ENCODE measurements around the gene ZCCHC12.
"Not testable (repeated sequence)": the region's sequence is repeated elsewhere in the genome, so short reads cannot be mapped to it uniquely, and the experiment has no call there.

Gene ZCCHC12

GRCh38 chrX:118823263-118824172 lies at the start of gene ZCCHC12:
Gene ZCCHC12, plus strand, starts transcription at chrX:118823824. Its CDS starts 1,421 bp downstream, at chrX:118825245.
- DNase-seq: peak in 3 of 4 experiments; percentile 6 to 40 (median 7)

- DNase-seq: no peak
Observed at GRCh38 chrX:118779581-118779980, 44.0 kb upstream of the ZCCHC12 start.

GRCh38 chrX:118780509-118780908 lies 43.1 kb upstream of the ZCCHC12 start:
- DNase-seq: no peak

GRCh38 chrX:118780911-118781310 lies 42.7 kb upstream of the ZCCHC12 start:
- DNase-seq: no peak

- DNase-seq: no peak
Observed at GRCh38 chrX:118795528-118796280, 27.9 kb upstream of the ZCCHC12 start.

- DNase-seq: no peak
Observed at GRCh38 chrX:118802857-118803256, 20.8 kb upstream of the ZCCHC12 start.

GRCh38 chrX:118807151-118808017 lies 16.2 kb upstream of the ZCCHC12 start:
- DNase-seq: peak in 1 of 4 experiments; percentile 25

- DNase-seq: not testable (repeated sequence)
Observed at GRCh38 chrX:118817257-118817656, 6.4 kb upstream of the ZCCHC12 start.

GRCh38 chrX:118824173-118824730 lies 628 bp downstream of the ZCCHC12 start:
- no peak for DNase-seq

GRCh38 chrX:118825227-118825626 lies 1.6 kb downstream of the ZCCHC12 start:
- DNase-seq: no peak

GRCh38 chrX:118839334-118839958 lies 15.8 kb downstream of the ZCCHC12 start:
- peak; percentile 7 to 45 (median 22) for DNase-seq

GRCh38 chrX:118847676-118848075 lies 24.1 kb downstream of the ZCCHC12 start:
- DNase-seq: no peak

GRCh38 chrX:118853596-118853995 lies 30.0 kb downstream of the ZCCHC12 start:
- DNase-seq: no peak

- no peak for DNase-seq
Observed at GRCh38 chrX:118855681-118856310, 32.2 kb downstream of the ZCCHC12 start.

GRCh38 chrX:118857006-118857405 lies 33.4 kb downstream of the ZCCHC12 start:
- no peak for DNase-seq

GRCh38 chrX:118861338-118861737 lies 37.7 kb downstream of the ZCCHC12 start:
- DNase-seq: no peak

- no peak for DNase-seq
Observed at GRCh38 chrX:118862091-118862490, 38.5 kb downstream of the ZCCHC12 start.

- DNase-seq: no peak
Observed at GRCh38 chrX:118862979-118863378, 39.4 kb downstream of the ZCCHC12 start.

GRCh38 chrX:118864063-118864635 lies 40.5 kb downstream of the ZCCHC12 start:
- DNase-seq: no peak

GRCh38 chrX:118865231-118865630 lies 41.6 kb downstream of the ZCCHC12 start:
- no peak for DNase-seq

GRCh38 chrX:118867251-118867650 lies 43.6 kb downstream of the ZCCHC12 start:
- no peak for DNase-seq
